Type B pancreatic cell (in vitro differentiated cells): ENCODE results near the gene FGB. TPM values are rescaled to one million over a fixed set of nuclear protein-coding genes. Genes with fewer than 3 reads are reported as not detected.

Experiments
- DNase-seq: peaks from one replicate; pipeline ENCODE4 v3.0.0; 2021; ENCODE audit warnings: mixed read lengths; ENCODE audit not compliant: unreplicated experiment; ENCODE audit errors: extremely low spot score
- H3K27ac Mint-ChIP-seq: 2 replicates; pipeline ENCODE4 v1.8.0; 2021; ENCODE audit warnings: mild to moderate bottlenecking, mixed read lengths
- H3K27me3 Mint-ChIP-seq: 2 replicates; pipeline ENCODE4 v1.8.0; 2021; ENCODE audit warnings: mixed read lengths
- H3K36me3 Mint-ChIP-seq: 2 replicates; pipeline ENCODE4 v1.8.0; 2021; ENCODE audit warnings: mixed read lengths
- H3K4me1 Mint-ChIP-seq: one replicate; pipeline ENCODE4 v1.8.0; 2021; ENCODE audit warnings: mixed read lengths; ENCODE audit not compliant: unreplicated experiment
- H3K4me3 Mint-ChIP-seq: 2 replicates; pipeline ENCODE4 v1.8.0; 2021; ENCODE audit warnings: mild to moderate bottlenecking, mixed read lengths
- H3K9me3 Mint-ChIP-seq: 2 replicates; pipeline ENCODE4 v1.8.0; 2021; ENCODE audit warnings: mixed read lengths
- total RNA-seq: library from RNA; stranded (reverse); gene quantifications from 2 replicates; pipeline ENCODE4 v1.2.1, GENCODE V29; 2021; ENCODE audit warnings: low replicate concordance
- TF ChIP-seq, protein P1 (sequence below): fragments of 200-600 bp; sonication (generic); conservative IDR thresholded peaks from 2 replicates; pipeline ENCODE4 v1.5.0; 2021; ENCODE audit warnings: antibody characterized with exemption, mild to moderate bottlenecking

The FGB gene
- total RNA-seq, 1 donor from 2014 or later = 32.8 TPM

DNA sequence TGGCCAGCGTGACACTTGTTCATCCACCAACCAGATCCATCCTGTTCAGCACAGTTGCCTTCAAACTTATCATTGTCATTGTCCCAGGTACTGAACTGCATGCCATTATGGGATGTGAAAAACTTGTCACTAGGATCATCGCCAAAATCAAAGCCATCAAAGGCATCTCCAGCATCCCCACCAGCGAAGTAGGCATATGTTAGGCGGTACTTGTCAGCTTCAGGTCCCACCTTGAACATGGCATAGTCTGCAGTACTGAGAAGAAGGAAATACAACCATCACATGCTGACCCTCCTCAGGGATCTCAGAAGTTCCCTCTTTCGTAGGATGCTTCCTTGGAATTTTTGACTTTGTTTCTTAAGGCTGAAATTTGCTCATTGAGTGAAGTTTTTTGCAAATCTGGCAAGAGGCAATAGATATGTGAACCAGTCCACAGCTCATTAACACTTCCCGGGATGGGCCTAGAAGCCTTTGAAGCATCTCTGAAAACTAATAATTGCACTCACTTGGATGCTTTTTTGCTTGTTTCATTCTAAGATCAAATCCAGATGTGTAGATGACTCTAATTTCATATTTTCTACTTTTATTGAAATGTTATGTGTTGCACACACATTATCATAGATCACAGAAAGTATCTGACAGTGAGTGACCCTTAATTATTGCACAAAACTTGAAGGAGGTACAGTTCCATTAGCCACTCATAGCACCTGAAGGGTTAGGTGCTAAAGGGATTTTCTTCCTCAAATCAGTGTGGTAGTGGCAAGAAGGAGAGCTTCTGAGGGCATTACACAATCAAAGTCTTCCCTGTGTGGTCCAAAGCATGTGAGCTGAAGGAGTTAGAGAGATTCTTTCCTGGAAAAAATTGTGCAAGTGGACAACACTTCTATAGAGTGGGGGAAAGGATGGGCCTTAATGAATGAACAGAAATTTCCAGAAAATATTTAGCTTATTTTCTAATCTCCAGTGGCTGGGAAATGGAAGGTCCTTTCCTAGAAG is 44.2 kb downstream of the FGB start:
- Mint-ChIP-seq H3K27ac (no peak overlapping the region), H3K4me3 (no peak overlapping the region), H3K36me3 (no peaks in the 10 kb centered on the region), H3K27me3 (peaks cover 15% of the 10 kb centered on the region), H3K4me1 (no peaks in the 10 kb centered on the region), H3K9me3 (peaks cover 3% of the 10 kb centered on the region)
- no peak for DNase-seq
- TF ChIP-seq, protein P1, sequence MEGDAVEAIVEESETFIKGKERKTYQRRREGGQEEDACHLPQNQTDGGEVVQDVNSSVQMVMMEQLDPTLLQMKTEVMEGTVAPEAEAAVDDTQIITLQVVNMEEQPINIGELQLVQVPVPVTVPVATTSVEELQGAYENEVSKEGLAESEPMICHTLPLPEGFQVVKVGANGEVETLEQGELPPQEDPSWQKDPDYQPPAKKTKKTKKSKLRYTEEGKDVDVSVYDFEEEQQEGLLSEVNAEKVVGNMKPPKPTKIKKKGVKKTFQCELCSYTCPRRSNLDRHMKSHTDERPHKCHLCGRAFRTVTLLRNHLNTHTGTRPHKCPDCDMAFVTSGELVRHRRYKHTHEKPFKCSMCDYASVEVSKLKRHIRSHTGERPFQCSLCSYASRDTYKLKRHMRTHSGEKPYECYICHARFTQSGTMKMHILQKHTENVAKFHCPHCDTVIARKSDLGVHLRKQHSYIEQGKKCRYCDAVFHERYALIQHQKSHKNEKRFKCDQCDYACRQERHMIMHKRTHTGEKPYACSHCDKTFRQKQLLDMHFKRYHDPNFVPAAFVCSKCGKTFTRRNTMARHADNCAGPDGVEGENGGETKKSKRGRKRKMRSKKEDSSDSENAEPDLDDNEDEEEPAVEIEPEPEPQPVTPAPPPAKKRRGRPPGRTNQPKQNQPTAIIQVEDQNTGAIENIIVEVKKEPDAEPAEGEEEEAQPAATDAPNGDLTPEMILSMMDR = no peak

DNA sequence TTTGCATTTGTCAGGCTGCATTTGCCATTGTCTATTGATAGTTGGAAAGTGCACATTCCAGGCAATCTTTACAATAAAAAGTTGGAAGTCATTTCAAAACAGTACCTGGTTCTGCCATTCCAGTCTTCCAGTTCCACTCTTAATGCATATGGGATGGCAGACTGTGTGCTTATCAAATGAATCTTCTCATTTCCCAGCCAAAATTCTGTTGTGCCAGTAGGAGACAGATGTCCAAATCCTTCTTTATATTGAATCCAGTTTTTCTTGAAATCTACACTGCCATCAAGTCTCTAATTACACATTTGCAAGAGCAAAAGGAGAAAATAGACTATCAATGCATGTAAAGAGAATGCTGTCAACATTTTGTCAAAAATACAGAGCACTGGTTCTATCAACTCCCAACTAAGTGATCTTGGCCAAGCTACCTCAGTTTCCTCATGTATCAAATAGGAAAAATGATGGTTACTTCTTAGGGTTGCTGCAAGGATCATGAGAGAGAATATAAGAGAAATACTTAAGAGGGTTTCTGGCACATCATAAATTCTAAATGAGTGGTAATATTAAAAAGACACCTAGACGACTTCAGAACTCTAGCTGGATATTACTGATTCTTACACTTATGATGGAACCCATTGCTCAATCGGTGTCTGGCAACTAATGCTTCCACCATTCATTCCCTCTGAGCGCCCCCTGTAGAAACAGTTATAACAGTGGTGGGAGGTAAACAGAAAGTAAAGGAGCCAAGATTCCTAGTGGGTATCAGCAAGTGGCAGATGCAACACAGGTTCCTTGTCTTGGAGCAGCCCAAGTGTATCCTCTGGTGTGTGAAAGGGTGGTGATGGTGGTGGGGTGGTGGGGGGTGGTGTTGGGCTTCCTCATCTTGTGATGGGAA is 45.8 kb downstream of the FGB start:
- Mint-ChIP-seq H3K4me1 (no peaks in the 10 kb centered on the region), H3K27ac (no peak overlapping the region), H3K27me3 (peaks cover 15% of the 10 kb centered on the region), H3K36me3 (no peaks in the 10 kb centered on the region), H3K4me3 (no peak overlapping the region), H3K9me3 (peaks cover 3% of the 10 kb centered on the region)
- TF ChIP-seq, protein P1 = no peak
- no peak for DNase-seq

DNA sequence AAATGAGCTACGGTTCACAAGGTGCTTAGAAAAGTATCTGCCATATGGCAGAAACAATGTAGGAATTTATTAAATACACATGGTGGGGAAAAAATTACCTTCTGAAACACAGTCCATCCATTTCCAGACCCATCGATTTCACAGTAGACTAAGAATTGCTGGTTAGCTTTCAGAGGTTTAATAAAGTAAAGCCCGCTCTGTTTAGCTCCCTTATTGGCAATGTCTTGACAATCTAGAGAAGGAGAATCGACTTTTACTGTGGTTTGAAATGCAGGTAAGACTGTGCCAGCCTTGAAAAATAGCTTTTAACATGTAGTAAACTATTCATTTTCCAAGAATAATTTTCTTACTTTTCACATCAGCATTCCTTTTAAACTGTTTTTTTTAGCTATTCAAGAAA is 46.7 kb downstream of the FGB start:
- Mint-ChIP-seq H3K27ac (no peak overlapping the region), H3K27me3 (peaks cover 17% of the 10 kb centered on the region), H3K4me1 (no peaks in the 10 kb centered on the region), H3K9me3 (peaks cover 3% of the 10 kb centered on the region), H3K36me3 (no peaks in the 10 kb centered on the region), H3K4me3 (no peak overlapping the region)
- DNase-seq = no peak
- TF ChIP-seq, protein P1 = no peak

DNA sequence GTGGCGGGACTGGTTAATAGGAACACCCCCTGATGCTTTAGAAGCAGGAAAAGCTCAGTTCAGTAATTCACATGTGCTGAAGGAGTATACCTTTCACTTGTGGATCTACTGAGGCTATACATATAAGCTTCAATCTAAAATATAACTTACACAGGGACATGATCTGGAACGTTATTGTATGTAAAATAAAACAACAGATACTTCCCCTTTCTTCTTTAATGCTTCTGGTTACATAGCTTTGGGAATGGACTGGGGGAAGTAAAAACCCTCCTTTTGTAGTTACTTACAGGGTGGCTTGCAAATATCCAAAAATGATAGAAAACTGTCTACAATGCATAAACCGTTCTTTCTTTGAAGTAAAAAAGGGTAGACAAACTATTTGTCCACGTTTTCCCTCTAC is 47.8 kb downstream of the FGB start:
- no peaks in the 10 kb centered on the region for H3K4me1 Mint-ChIP-seq
- DNase-seq = no peak
- no peak overlapping the region for H3K27ac Mint-ChIP-seq
- H3K27me3 Mint-ChIP-seq = peaks cover 17% of the 10 kb centered on the region
- TF ChIP-seq, protein P1 = no peak
- no peaks in the 10 kb centered on the region for H3K36me3 Mint-ChIP-seq
- H3K9me3 Mint-ChIP-seq = no peaks in the 10 kb centered on the region
- H3K4me3 Mint-ChIP-seq = no peak overlapping the region

DNA sequence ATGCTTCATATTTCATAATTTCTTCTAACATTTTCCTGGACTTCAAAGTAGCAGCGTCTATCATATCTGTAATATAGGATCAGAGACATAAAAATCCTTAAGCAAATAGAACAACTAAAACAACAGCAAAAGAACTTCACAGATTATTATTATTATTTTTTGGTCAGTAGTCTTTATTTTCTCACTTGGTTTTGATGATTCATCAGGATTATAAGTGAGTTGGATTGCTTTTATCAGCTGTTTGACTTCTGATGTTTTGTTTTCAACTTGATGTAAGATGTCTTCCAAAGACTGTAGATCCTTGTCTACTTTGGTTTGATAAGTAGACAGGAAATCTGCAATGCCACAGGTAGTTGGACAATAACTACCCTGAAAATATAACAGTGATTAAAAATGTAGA is 49.0 kb downstream of the FGB start:
- Mint-ChIP-seq H3K4me3 (no peak overlapping the region), H3K9me3 (no peaks in the 10 kb centered on the region), H3K27ac (no peak overlapping the region), H3K4me1 (no peaks in the 10 kb centered on the region), H3K36me3 (no peaks in the 10 kb centered on the region), H3K27me3 (peaks cover 14% of the 10 kb centered on the region)
- DNase-seq = no peak
- TF ChIP-seq, protein P1 = no peak
